A673 (cell line): Measurements from ENCODE around the gene FRMD5. TPM values are rescaled to one million over a fixed set of nuclear protein-coding genes. Genes with fewer than 3 reads are reported as not detected.

Experiments used
- BruUV-seq: library from RNA; stranded (reverse); fragments of 400-500 nt; replicated peaks from 2 replicates; lab custom pipeline; 2021; lab: Mats Ljungman, UMichigan
- CTCF ChIA-PET: fragments of 300-600 bp; sonication (Branson Sonifier 250); formaldehyde crosslinking; loops from one replicate; lab custom pipeline; 2022; ENCODE audit warnings: antibody characterized with exemption; lab: Charles Lee
- POLR2A ChIA-PET: fragments of 300-600 bp; sonication (Branson Sonifier 250); formaldehyde crosslinking; loops from one replicate; lab custom pipeline; 2022; ENCODE audit warnings: antibody characterized with exemption; ENCODE audit not compliant: low non-redundant PET; lab: Charles Lee
- DNase-seq: peaks from one replicate; pipeline ENCODE4 v3.0.0-alpha.2; 2015; ENCODE audit warnings: low spot score
- H3K27ac ChIP-seq: fragments of 200-600 bp; sonication (generic); 2 replicates; pipeline ENCODE4 v1.5.1; 2016; ENCODE audit warnings: mixed run types, low read depth, mild to moderate bottlenecking, mixed read lengths, antibody characterized with exemption, low read length; ENCODE audit not compliant: poor library complexity, severe bottlenecking
- H3K27me3 ChIP-seq: fragments of 200-600 bp; sonication (generic); replicated peaks from 2 replicates; pipeline ENCODE4 v1.6.1; 2017; ENCODE audit warnings: mixed run types, low read depth, mild to moderate bottlenecking, mixed read lengths, antibody characterized with exemption, low read length; ENCODE audit not compliant: insufficient read depth, poor library complexity
- H3K36me3 ChIP-seq: fragments of 200-600 bp; sonication (generic); 2 replicates; pipeline ENCODE4 v1.6.1; 2016; ENCODE audit warnings: mixed run types, mild to moderate bottlenecking, mixed read lengths, antibody characterized with exemption, low read length; ENCODE audit not compliant: insufficient read depth, poor library complexity, severe bottlenecking
- H3K4me1 ChIP-seq: fragments of 200-600 bp; sonication (generic); 2 replicates; pipeline ENCODE4 v1.6.1; 2017; ENCODE audit warnings: mixed run types, mild to moderate bottlenecking, mixed read lengths, antibody characterized with exemption, low read length; ENCODE audit not compliant: insufficient read depth, poor library complexity, severe bottlenecking
- H3K4me3 ChIP-seq: fragments of 200-600 bp; sonication (generic); 2 replicates; pipeline ENCODE4 v1.5.1; 2016; ENCODE audit warnings: low read depth, mixed run types, mild to moderate bottlenecking, mixed read lengths, low read length; ENCODE audit not compliant: poor library complexity, severe bottlenecking
- H3K9me3 ChIP-seq: fragments of 200-600 bp; sonication (generic); 2 replicates; pipeline ENCODE4 v1.6.1; 2016; ENCODE audit warnings: mixed run types, low read depth, mild to moderate bottlenecking, mixed read lengths, antibody characterized with exemption, low read length; ENCODE audit not compliant: poor library complexity, severe bottlenecking
- EZH2 ChIP-seq: fragments of 200-600 bp; sonication (generic); IDR thresholded peaks from 2 replicates; pipeline ENCODE4 v1.6.1; 2017; ENCODE audit warnings: borderline replicate concordance, low read depth, mild to moderate bottlenecking, mixed read lengths, antibody characterized with exemption, low read length; ENCODE audit not compliant: poor library complexity, severe bottlenecking
- intact Hi-C: fragments of 100-400 bp; cut with micrococcal nuclease; formaldehyde crosslinking; loops from one replicate; pipeline ENCODE4 v1.10.0; 2022; ENCODE audit not compliant: unreplicated experiment
- total RNA-seq: library from RNA; stranded (reverse); gene quantifications from 2 replicates; pipeline ENCODE4 v1.2.3, GENCODE V29; 2021
- TF ChIP-seq, protein P1 (sequence below): fragments of 300-800, 200-600 bp; sonication (generic); conservative IDR thresholded peaks from 2 replicates; pipeline ENCODE4 v1.5.1; 2017; ENCODE audit warnings: low read depth, mild to moderate bottlenecking, antibody characterized with exemption, low read length, moderate library complexity, mixed read lengths

FRMD5 gene
- total RNA-seq, 1 experiment from 2014 or later, result 2.6 TPM

DNA sequence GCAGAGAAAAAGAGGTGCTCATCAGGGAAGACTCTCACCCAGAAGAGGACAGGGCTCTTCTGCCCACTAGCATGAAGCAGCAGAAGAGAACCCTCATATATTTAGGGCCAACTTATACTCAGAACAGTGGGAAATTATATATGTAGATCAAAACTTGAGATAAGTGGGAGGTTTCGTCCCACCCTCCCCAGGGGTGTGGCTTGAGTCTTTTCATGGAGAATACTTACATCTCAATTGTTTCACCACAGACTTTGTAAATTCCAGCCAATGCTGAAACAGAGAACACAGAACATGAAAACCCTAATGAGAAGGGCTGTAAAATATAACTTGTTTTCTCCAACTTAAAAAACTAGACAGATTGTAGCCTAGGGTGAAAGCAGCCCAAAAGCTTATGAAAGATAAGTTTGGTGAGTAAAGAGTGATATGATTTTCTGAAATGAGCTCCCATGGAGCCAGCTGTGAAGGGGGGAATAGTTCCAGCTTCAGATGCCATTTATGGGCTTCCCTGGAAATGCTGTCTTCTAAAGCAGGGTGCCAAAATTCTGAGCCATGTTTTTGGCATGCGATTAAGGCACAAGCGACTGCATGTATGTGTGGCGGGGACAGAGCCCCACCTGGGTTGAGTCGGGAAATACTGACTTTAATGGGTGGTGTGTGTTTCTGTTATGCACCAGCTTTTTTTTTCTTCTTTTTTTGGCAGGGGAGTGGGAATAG lies 275.4 kb downstream of the FRMD5 start:
- Histone ChIP-seq H3K27me3 (no peaks in the 10 kb centered on the region), H3K4me3 (no peak overlapping the region), H3K27ac (no peak overlapping the region), H3K4me1 (peaks cover 11% of the 10 kb centered on the region), H3K9me3 (no peaks in the 10 kb centered on the region), H3K36me3 (no peaks in the 10 kb centered on the region)
- TF ChIP-seq EZH2, result no peak
- TF ChIP-seq, protein P1, sequence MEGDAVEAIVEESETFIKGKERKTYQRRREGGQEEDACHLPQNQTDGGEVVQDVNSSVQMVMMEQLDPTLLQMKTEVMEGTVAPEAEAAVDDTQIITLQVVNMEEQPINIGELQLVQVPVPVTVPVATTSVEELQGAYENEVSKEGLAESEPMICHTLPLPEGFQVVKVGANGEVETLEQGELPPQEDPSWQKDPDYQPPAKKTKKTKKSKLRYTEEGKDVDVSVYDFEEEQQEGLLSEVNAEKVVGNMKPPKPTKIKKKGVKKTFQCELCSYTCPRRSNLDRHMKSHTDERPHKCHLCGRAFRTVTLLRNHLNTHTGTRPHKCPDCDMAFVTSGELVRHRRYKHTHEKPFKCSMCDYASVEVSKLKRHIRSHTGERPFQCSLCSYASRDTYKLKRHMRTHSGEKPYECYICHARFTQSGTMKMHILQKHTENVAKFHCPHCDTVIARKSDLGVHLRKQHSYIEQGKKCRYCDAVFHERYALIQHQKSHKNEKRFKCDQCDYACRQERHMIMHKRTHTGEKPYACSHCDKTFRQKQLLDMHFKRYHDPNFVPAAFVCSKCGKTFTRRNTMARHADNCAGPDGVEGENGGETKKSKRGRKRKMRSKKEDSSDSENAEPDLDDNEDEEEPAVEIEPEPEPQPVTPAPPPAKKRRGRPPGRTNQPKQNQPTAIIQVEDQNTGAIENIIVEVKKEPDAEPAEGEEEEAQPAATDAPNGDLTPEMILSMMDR, result no peak
- DNase-seq, result no peak
- POLR2A ChIA-PET, result no interaction called here
- BruUV-seq, result no TSS peak
- CTCF ChIA-PET, result interaction anchor here (0.6 kb wide), 1 partner anchor 17 kb away, joined by 3 read pairs; no protein-coding TSS in a partner anchor
- intact Hi-C loops, result no loop called here

GRCh38 chr15:43918717-43919116 lies 276.4 kb downstream of the FRMD5 start:
- no peak overlapping the region for H3K4me3 ChIP-seq
- no peak for DNase-seq
- H3K36me3 ChIP-seq, result no peaks in the 10 kb centered on the region
- H3K9me3 ChIP-seq, result no peaks in the 10 kb centered on the region
- ChIA-PET CTCF (no interaction called here), POLR2A (no interaction called here)
- BruUV-seq, result no TSS peak
- peaks cover 11% of the 10 kb centered on the region for H3K4me1 ChIP-seq
- no peak for TF ChIP-seq EZH2
- TF ChIP-seq, protein P1, result no peak
- intact Hi-C loops, result no loop called here
- H3K27ac ChIP-seq, result no peak overlapping the region
- no peaks in the 10 kb centered on the region for H3K27me3 ChIP-seq

- TF ChIP-seq, protein P1, result no peak
- TF ChIP-seq EZH2, result no peak
- H3K4me3 ChIP-seq, result no peak overlapping the region
- H3K36me3 ChIP-seq, result no peaks in the 10 kb centered on the region
- CTCF ChIA-PET, result no interaction called here
- intact Hi-C loops, result no loop called here
- no peak for DNase-seq
- H3K9me3 ChIP-seq, result no peaks in the 10 kb centered on the region
- H3K4me1 ChIP-seq, result peaks cover 15% of the 10 kb centered on the region
- H3K27ac ChIP-seq, result no peak overlapping the region
- no peaks in the 10 kb centered on the region for H3K27me3 ChIP-seq
- POLR2A ChIA-PET, result no interaction called here
- no TSS peak for BruUV-seq
Observed at GRCh38 chr15:43916326-43916660, 278.8 kb downstream of the FRMD5 start.
